ENCODE results near the gene CACNA1D.

The CACNA1D gene

GRCh38 chr3:53581671-53582070 is 87.3 kb downstream of the CACNA1D start:
- no peak for FAIRE-seq

GRCh38 chr3:53583161-53583690 is 88.8 kb downstream of the CACNA1D start:
- FAIRE-seq = no peak

- FAIRE-seq = peak; percentile 33
Observed at GRCh38 chr3:53585049-53585448, 90.6 kb downstream of the CACNA1D start.

GRCh38 chr3:53585627-53586026 is 91.2 kb downstream of the CACNA1D start:
- FAIRE-seq = no peak

- no peak for FAIRE-seq
Observed at GRCh38 chr3:53588122-53588521, 93.7 kb downstream of the CACNA1D start.

GRCh38 chr3:53589201-53589600 is 94.8 kb downstream of the CACNA1D start:
- FAIRE-seq = no peak

- FAIRE-seq = no peak
Observed at GRCh38 chr3:53589806-53590205, 95.4 kb downstream of the CACNA1D start.

- FAIRE-seq = no peak
Observed at GRCh38 chr3:53590606-53591005, 96.2 kb downstream of the CACNA1D start.

GRCh38 chr3:53591646-53592045 is 97.2 kb downstream of the CACNA1D start:
- no peak for FAIRE-seq

GRCh38 chr3:53592862-53593261 is 98.5 kb downstream of the CACNA1D start:
- FAIRE-seq = no peak

- no peak for FAIRE-seq
Observed at GRCh38 chr3:53593611-53594010, 99.2 kb downstream of the CACNA1D start.

- FAIRE-seq = no peak
Observed at GRCh38 chr3:53594276-53594675, 99.9 kb downstream of the CACNA1D start.

- no peak for FAIRE-seq
Observed at GRCh38 chr3:53595660-53596059, 101.2 kb downstream of the CACNA1D start.

- no peak for FAIRE-seq
Observed at GRCh38 chr3:53597136-53597915, 102.9 kb downstream of the CACNA1D start.

- no peak for FAIRE-seq
Observed at GRCh38 chr3:53599771-53600170, 105.4 kb downstream of the CACNA1D start.

GRCh38 chr3:53602866-53603265 is 108.5 kb downstream of the CACNA1D start:
- no peak for FAIRE-seq

- FAIRE-seq = no peak
Observed at GRCh38 chr3:53604232-53604631, 109.8 kb downstream of the CACNA1D start.

GRCh38 chr3:53606793-53607192 is 112.4 kb downstream of the CACNA1D start:
- FAIRE-seq = no peak

GRCh38 chr3:53612508-53612907 is 118.1 kb downstream of the CACNA1D start:
- FAIRE-seq = no peak

- FAIRE-seq = no peak
Observed at GRCh38 chr3:53613125-53613524, 118.7 kb downstream of the CACNA1D start.

- FAIRE-seq = no peak
Observed at GRCh38 chr3:53614307-53614706, 119.9 kb downstream of the CACNA1D start.

- no peak for FAIRE-seq
Observed at GRCh38 chr3:53616321-53616720, 121.9 kb downstream of the CACNA1D start.

- no peak for FAIRE-seq
Observed at GRCh38 chr3:53616971-53617892, 122.8 kb downstream of the CACNA1D start.
